HG03520 (cell line): Measurements from ENCODE around the gene TMC7.

ENCODE experiments used
- ATAC-seq: cut with Tn5 transposase; IDR thresholded peaks from one replicate; pipeline ENCODE4 v1.9.1; 2021; ENCODE audit warnings: mild to moderate bottlenecking, moderate library complexity; ENCODE audit not compliant: unreplicated experiment

Gene TMC7

GRCh38 chr16:19112099-19112407, 128.3 kb downstream of the TMC7 start:
- no peak for ATAC-seq
